Measurements from ENCODE around the gene BCL7A.

The BCL7A gene

DNA sequence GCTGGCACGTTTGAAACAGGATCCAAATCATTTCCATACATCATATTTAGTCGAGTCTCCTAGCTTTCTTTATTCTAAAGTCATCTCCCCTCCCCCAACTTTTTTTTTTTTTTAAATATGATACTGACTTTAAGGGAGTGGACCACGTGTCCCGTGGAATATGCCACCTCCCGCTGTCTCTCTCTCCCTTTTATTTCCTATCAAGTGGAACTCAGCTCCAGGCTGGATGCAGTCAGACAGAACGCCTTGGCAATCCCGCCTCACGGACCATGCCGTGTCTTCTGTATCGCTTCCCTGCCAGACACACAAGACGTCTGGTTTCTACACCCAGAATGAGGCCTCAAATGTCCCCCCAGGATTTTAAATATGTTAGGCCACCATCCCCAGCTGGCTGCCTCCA is 21.2 kb downstream of the BCL7A start:
- TF ChIP-seq SIN3A (IDR thresholded peaks at IDR 0.05; ENCODE audit: borderline replicate concordance, insufficient read depth, low read length): no peak
- TF ChIP-seq FOXP2 (optimal IDR thresholded peaks at IDR 0.05; ENCODE audit: borderline replicate concordance, extremely low read depth, extremely low read length, insufficient read depth): no peak
- TF ChIP-seq POLR2AphosphoS5 (IDR thresholded peaks at IDR 0.05; ENCODE audit: low read depth, low read length): no peak
- no peak for TF ChIP-seq TAF1 (IDR thresholded peaks at IDR 0.05; ENCODE audit: borderline replicate concordance, insufficient read depth, low read length)
- TF ChIP-seq, protein P1, sequence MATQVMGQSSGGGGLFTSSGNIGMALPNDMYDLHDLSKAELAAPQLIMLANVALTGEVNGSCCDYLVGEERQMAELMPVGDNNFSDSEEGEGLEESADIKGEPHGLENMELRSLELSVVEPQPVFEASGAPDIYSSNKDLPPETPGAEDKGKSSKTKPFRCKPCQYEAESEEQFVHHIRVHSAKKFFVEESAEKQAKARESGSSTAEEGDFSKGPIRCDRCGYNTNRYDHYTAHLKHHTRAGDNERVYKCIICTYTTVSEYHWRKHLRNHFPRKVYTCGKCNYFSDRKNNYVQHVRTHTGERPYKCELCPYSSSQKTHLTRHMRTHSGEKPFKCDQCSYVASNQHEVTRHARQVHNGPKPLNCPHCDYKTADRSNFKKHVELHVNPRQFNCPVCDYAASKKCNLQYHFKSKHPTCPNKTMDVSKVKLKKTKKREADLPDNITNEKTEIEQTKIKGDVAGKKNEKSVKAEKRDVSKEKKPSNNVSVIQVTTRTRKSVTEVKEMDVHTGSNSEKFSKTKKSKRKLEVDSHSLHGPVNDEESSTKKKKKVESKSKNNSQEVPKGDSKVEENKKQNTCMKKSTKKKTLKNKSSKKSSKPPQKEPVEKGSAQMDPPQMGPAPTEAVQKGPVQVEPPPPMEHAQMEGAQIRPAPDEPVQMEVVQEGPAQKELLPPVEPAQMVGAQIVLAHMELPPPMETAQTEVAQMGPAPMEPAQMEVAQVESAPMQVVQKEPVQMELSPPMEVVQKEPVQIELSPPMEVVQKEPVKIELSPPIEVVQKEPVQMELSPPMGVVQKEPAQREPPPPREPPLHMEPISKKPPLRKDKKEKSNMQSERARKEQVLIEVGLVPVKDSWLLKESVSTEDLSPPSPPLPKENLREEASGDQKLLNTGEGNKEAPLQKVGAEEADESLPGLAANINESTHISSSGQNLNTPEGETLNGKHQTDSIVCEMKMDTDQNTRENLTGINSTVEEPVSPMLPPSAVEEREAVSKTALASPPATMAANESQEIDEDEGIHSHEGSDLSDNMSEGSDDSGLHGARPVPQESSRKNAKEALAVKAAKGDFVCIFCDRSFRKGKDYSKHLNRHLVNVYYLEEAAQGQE (IDR thresholded peaks at IDR 0.05; ENCODE audit: insufficient read depth in 1 of 2, low read depth in 2 of 2, low read length in 2 of 2): no peak

DNA sequence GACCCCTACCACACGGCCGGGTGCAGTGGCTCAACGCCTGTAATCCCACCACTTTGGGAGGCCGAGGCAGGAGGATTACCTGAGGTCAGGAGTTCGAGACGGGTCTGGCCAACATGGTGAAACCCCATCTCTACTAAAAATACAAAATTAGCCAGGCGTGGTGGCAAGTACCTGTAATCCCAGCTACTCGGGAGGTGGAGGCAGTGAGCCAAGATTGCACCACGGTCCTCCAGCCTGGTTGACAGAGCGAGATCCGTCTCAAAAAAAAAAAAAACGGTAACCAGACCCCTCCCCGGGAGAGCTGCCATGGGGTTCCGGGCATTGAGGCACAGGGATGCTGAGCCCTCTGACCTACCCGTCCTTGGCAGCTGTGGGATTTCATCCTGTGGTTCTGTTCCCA is 21.8 kb downstream of the BCL7A start:
- no peak for TF ChIP-seq SIN3A (IDR thresholded peaks at IDR 0.05; ENCODE audit: borderline replicate concordance, insufficient read depth, low read length)
- TF ChIP-seq, protein P1 (IDR thresholded peaks at IDR 0.05; ENCODE audit: insufficient read depth in 1 of 2, low read depth in 2 of 2, low read length in 2 of 2): no peak
- no peak for TF ChIP-seq POLR2AphosphoS5 (IDR thresholded peaks at IDR 0.05; ENCODE audit: low read depth, low read length)
- no peak for TF ChIP-seq FOXP2 (optimal IDR thresholded peaks at IDR 0.05; ENCODE audit: borderline replicate concordance, extremely low read depth, extremely low read length, insufficient read depth)
- TF ChIP-seq TAF1 (IDR thresholded peaks at IDR 0.05; ENCODE audit: borderline replicate concordance, insufficient read depth, low read length): no peak

DNA sequence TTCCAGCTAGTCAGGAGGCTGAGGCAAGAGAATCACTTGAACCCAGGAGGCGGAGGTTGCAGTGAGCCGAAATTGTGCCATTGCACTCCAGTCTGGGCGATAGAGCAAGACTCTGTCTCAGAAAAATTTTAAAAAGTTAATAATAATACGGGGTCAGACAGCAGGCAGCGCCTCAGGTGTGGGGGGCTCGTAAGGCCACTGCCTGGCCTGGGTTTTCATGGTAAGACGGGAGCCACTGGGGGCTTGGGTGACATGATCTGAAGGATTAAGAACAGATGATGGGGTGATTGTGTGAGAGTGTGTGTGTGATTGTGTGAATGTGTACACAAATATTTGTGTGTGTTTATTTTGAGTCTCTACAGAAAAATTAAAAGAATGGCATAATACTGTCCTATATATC is 23.6 kb downstream of the BCL7A start:
- TF ChIP-seq POLR2AphosphoS5 (IDR thresholded peaks at IDR 0.05; ENCODE audit: low read depth, low read length) (no peak), TAF1 (IDR thresholded peaks at IDR 0.05; ENCODE audit: borderline replicate concordance, insufficient read depth, low read length) (no peak), SIN3A (IDR thresholded peaks at IDR 0.05; ENCODE audit: borderline replicate concordance, insufficient read depth, low read length) (no peak), FOXP2 (optimal IDR thresholded peaks at IDR 0.05; ENCODE audit: borderline replicate concordance, extremely low read depth, extremely low read length, insufficient read depth) (no peak)
- TF ChIP-seq, protein P1 (IDR thresholded peaks at IDR 0.05; ENCODE audit: insufficient read depth in 1 of 2, low read depth in 2 of 2, low read length in 2 of 2): no peak

DNA sequence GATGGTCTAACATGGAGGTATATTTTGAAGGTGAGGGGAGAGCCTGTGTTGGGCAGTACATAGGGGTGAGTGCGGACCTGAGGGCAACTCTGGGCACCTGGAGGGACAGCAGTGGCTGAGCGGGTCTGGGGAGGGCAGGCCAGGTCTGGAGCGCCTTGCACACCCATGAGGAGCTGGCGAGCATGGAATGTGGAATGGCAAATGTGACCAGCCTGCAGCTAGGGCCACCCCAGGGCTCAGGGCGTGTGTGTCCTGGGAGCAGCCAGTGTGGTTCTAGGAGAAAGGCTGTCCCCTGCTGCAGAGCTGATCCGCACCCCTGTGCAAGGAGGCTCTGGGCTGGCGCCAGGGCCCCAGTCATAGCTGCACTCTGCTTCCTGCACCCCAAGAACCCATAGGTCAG is 24.5 kb downstream of the BCL7A start:
- TF ChIP-seq FOXP2 (optimal IDR thresholded peaks at IDR 0.05; ENCODE audit: borderline replicate concordance, extremely low read depth, extremely low read length, insufficient read depth) (no peak), POLR2AphosphoS5 (IDR thresholded peaks at IDR 0.05; ENCODE audit: low read depth, low read length) (no peak), SIN3A (IDR thresholded peaks at IDR 0.05; ENCODE audit: borderline replicate concordance, insufficient read depth, low read length) (no peak), TAF1 (IDR thresholded peaks at IDR 0.05; ENCODE audit: borderline replicate concordance, insufficient read depth, low read length) (no peak)
- TF ChIP-seq, protein P1 (IDR thresholded peaks at IDR 0.05; ENCODE audit: insufficient read depth in 1 of 2, low read depth in 2 of 2, low read length in 2 of 2): no peak

DNA sequence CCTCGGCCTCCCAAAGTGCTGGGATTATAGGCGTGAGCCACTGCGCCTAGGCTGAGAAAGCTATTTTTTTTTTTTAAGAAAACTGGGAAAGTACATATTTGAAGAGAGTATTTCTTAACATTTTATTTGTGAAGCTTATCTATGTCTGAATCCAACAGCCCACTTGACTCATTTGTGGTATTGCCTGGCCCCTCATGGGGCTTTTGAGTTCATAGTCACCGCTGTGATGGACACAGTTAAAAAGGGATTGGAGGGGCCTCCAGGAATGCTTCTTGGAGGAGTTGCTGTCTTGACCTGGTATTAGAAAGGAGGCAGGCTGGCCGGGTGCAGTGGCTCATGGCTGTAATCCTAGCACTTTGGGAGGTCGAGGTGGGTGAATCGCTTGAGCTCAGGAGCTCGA is 26.5 kb downstream of the BCL7A start:
- TF ChIP-seq, protein P1 (IDR thresholded peaks at IDR 0.05; ENCODE audit: insufficient read depth in 1 of 2, low read depth in 2 of 2, low read length in 2 of 2): no peak
- TF ChIP-seq SIN3A (IDR thresholded peaks at IDR 0.05; ENCODE audit: borderline replicate concordance, insufficient read depth, low read length) (no peak), FOXP2 (optimal IDR thresholded peaks at IDR 0.05; ENCODE audit: borderline replicate concordance, extremely low read depth, extremely low read length, insufficient read depth) (no peak), TAF1 (IDR thresholded peaks at IDR 0.05; ENCODE audit: borderline replicate concordance, insufficient read depth, low read length) (no peak), POLR2AphosphoS5 (IDR thresholded peaks at IDR 0.05; ENCODE audit: low read depth, low read length) (no peak)
